UCSD-AML1 (cell line): ENCODE results near the gene PLLP.

ENCODE experiments used
- DNase-seq: peaks from one replicate; lab custom pipeline; 2025; ENCODE audit not compliant: unreplicated experiment; lab: John Stamatoyannopoulos, UW

PLLP gene

DNA sequence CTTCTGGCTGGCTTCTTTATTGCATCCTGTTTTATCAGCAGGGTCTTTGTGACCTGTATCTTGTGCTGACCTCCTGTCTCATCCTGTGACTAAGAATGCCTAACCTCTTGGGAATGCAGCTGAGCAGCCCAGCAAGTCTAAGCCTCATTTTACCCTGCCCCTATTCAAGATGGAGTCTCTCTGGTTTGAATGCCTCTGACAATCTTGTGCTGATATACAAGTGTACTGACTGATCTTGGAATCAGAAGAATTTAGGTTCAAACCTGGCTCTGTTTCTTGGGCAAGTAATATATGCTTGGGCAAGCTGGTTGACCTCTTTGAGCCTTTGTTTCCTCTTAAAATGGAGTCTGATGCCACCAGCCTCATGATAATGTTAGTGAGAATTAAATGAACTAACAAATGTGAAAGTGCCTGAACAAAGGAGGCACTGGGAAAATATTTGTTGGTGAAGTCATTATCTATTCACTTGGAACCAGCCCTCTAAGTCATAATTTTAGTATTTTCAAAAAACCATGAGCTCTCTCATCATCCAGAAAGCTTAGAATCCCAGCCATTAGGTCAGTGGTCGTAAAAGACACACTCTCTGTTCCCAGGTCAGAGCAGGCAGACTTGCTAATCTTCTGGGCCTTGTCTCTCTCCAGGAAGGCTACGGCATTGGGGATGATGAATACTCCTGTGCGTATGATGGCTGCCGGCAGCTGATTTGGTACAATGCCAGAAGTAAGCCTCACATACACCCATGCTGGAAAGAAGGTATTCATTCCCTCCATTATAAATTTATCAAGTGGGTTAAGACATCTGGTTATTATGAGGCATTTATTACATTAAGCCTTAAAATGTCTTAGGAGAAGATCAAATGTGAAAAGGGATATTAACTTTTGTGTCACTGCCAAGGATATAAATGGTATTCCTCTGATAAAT is 57.5 kb downstream of the PLLP start:
- DNase-seq: no peak

DNA sequence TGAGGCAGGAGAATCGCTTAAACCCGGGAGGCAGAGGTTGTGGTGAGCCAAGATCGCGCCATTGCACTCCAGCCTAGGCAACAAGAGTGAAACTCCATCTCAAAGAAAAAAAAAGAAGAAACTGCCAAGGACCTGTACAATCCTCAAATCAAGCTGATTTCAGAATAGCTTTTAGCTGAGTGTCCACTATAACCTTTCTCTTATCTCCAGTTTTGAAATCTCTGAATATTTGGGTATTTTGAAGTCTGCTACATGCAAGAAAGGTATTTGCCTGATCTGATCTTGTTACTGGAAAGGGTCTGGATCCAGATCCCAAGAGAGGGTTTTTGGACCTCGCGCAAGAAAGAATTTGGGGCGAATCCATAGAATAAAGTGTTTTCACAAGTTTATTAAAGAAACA is 58.5 kb downstream of the PLLP start:
- no peak for DNase-seq

DNA sequence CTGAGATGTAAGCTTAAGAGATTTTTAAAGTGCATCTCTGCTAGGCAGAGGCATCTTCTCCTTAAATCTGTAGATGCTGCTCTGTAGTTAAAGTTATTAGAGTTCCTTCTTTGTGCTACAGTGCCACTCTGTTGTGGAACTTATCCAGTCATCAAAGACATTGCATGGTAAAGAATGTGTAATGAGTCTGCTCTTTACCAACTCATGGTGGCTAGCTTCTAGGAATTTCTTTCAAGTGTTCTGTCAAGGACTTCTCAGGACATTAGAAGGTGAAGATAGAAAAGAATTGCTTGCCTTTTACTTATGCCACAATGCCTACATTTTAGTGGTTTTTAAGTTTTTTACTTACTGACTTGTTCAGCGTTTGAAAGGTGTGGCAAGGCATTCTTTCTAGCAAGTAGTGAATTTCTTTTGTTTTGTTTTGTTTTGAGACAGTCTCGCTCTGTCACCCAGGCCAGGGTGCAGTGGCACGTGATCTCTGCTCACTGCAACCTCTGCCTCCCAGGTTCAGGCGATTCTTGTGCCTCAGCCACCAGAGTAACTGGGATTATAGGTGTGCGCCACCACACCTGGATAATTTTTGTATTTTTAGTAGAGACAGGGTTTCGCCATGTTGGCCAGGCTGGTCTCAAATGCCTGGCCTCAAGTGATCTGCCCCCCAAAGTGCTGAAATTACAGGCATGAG is 59.7 kb downstream of the PLLP start:
- DNase-seq: no peak

GRCh38 chr16:57223057-57223456 is 61.4 kb downstream of the PLLP start:
- DNase-seq: no peak

DNA sequence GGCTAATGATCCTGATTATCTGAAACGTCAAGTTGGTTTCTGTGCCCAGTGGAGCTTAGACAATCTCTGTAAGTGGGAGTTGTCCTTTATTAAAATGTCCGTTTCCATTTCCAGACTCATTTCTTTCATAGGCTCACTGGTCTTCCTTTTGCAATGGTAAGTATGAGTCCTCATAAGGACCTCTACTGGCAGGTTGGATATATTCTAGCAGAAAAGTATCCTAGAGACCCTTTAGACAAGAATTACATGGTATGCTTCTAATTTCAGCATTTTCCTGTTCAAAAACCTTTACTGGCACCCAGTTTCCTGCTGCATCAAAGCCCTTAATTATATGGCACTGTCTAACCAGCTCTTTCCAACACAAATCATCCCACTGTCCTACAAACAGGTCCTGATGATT is 67.5 kb downstream of the PLLP start:
- DNase-seq: no peak

DNA sequence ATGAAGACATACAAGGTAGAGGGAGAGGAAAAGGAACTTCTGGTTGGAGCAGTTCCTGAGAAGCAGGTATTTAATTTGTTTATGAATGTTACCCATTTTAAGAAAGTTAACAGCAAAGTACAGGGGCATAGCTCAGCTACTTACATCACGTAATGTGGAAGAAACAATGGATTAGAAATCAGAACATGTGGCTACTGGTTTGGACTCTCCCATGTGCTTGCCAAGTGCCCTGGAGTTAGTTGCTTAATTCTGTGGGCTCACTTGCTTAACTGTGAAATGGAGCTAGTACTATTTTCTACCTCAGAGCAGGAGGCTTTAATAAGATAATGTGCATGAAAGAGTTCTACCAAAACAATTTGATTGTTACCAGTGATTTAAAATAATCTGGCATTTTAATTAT is 71.0 kb downstream of the PLLP start:
- no peak for DNase-seq

- no peak for DNase-seq
Measured at GRCh38 chr16:57209780-57210179, 74.7 kb downstream of the PLLP start.

- no peak for DNase-seq
Measured at GRCh38 chr16:57208926-57209325, 75.5 kb downstream of the PLLP start.
